Hepatocyte (in vitro differentiated cells): ENCODE results near the gene GMEB2.

Experiments used
- EZH2 ChIP-seq: fragments of 200-600 bp; sonication (generic); IDR thresholded peaks from 2 replicates; pipeline ENCODE4 v1.6.1; 2016; ENCODE audit warnings: antibody characterized with exemption, mild to moderate bottlenecking, borderline replicate concordance
- TF ChIP-seq, protein P1 (sequence below): fragments of 200-600 bp; sonication (generic); IDR thresholded peaks from 2 replicates; pipeline ENCODE4 v1.5.1; 2016; ENCODE audit warnings: antibody characterized with exemption, mild to moderate bottlenecking; ENCODE audit not compliant: poor library complexity

GRCh38 chr20:63566395-63567135 lies 60.3 kb downstream of the GMEB2 start:
- TF ChIP-seq, protein P1, sequence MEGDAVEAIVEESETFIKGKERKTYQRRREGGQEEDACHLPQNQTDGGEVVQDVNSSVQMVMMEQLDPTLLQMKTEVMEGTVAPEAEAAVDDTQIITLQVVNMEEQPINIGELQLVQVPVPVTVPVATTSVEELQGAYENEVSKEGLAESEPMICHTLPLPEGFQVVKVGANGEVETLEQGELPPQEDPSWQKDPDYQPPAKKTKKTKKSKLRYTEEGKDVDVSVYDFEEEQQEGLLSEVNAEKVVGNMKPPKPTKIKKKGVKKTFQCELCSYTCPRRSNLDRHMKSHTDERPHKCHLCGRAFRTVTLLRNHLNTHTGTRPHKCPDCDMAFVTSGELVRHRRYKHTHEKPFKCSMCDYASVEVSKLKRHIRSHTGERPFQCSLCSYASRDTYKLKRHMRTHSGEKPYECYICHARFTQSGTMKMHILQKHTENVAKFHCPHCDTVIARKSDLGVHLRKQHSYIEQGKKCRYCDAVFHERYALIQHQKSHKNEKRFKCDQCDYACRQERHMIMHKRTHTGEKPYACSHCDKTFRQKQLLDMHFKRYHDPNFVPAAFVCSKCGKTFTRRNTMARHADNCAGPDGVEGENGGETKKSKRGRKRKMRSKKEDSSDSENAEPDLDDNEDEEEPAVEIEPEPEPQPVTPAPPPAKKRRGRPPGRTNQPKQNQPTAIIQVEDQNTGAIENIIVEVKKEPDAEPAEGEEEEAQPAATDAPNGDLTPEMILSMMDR = no peak
- no peak for TF ChIP-seq EZH2
